NB4 (cell line): Measurements from ENCODE around the gene EPS8L2.
A peak's percentile ranks its signal among the peaks of the same experiment; 100 is the strongest.

Experiments
- DNase-seq: peaks from one replicate; pipeline ENCODE4 v3.0.0; 2010; ENCODE audit warnings: low read depth
- H3K4me3 ChIP-seq: one replicate; pipeline ENCODE4 v1.5.1; 2011; ENCODE audit warnings: mild to moderate bottlenecking, low read depth, low read length, moderate library complexity
- CTCF ChIP-seq: IDR thresholded peaks from one replicate; pipeline ENCODE4 v1.5.1; 2012; ENCODE audit warnings: low read depth, low read length
- MYC ChIP-seq: IDR thresholded peaks from 2 replicates; pipeline ENCODE4 v1.6.1; 2011; ENCODE audit warnings: low read depth, low read length
- POLR2A ChIP-seq: IDR thresholded peaks from 2 replicates; pipeline ENCODE4 v1.6.1; 2011; ENCODE audit warnings: mild to moderate bottlenecking; ENCODE audit not compliant: insufficient read length; ENCODE audit errors: extremely low read depth
- TF ChIP-seq, protein P1 (sequence below): IDR thresholded peaks from 2 replicates; pipeline ENCODE4 v1.6.1; 2011; ENCODE audit warnings: low read depth, low read length

The EPS8L2 gene

DNA sequence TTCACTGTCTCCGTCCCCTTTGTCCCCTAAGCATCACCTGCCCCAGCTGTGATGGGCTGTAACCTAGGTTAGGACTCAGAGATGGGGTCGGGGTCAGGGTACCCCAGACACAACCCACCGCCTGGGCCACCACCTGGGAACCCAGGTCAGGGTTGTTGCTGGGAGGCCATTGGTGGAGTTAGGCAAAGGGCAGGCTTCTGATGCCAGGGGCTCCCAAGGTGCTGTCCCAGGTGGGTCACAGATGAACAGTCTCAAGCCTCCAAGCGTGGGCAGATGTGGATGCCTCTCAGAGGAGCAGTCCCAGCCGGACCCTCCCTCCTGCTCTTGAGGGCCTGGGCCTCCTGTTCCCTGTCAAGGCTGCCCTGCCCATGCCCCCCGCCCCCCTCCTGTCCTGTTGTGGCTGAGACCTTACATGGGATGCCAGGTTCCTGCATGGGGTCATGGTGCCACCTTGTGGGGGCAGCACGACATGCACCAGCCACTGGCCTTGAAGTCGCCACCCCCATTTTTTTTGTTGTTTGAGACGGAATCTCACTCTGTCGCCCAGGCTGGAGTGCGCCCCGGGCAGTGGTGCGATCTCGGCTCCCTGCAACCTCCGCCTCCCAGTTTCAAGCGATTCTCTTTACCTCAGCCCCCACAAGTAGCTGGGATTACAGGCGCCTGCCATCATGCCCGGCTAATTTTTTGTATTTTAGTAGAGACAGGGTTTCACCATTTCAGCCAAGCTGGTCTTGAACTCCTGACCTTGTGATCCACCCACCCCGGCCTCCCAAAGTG, 59.2 kb downstream of the EPS8L2 start:
- TF ChIP-seq, protein P1, sequence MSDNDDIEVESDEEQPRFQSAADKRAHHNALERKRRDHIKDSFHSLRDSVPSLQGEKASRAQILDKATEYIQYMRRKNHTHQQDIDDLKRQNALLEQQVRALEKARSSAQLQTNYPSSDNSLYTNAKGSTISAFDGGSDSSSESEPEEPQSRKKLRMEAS, result peak; percentile 47
- TF ChIP-seq POLR2A (peak; percentile 18), MYC (0 out of 2 replicates have a peak, but pooled peaks have one; percentile 25), CTCF (peak; percentile 61)
- DNase-seq, result peak; percentile 74
- no peak overlapping the region for H3K4me3 ChIP-seq

DNA sequence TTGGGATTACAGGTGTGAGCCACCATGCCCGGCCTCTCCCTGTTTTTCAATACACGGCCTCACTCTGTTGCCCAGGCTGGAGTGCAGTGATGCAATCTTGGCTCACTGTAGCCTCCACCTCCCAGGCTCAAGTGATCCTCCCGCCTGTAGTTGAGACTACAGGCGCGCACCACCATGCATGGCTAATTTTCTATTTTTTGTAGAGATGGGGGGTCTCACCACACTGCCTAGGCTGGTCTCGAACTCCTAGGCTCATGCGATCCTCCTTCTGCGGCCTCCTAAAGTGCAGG, 59.7 kb downstream of the EPS8L2 start:
- DNase-seq, result no peak
- H3K4me3 ChIP-seq, result no peak overlapping the region
- TF ChIP-seq, protein P1, result no peak
- TF ChIP-seq MYC, result no peak
- no peak for TF ChIP-seq POLR2A
- no peak for TF ChIP-seq CTCF

GRCh38 chr11:766106-766935, 60.3 kb downstream of the EPS8L2 start:
- no peak for DNase-seq
- H3K4me3 ChIP-seq, result no peak overlapping the region
- TF ChIP-seq POLR2A, result no peak
- no peak for TF ChIP-seq CTCF
- no peak for TF ChIP-seq MYC
- TF ChIP-seq, protein P1, result no peak

DNA sequence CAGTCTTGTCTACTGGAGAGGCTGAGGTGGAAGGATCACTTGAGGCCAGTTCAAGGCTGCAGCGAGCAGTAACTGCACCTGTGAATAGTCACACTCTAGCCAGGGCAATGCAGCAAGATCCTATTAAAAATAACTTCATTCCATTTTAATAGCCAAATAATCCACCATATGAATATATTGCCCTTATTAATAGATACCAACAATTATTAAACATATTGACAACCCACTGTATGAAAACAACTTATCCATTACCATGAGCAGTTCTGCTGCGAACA, 60.8 kb downstream of the EPS8L2 start:
- no peak for DNase-seq
- TF ChIP-seq POLR2A (no peak), MYC (no peak), CTCF (no peak)
- TF ChIP-seq, protein P1, result no peak
- H3K4me3 ChIP-seq, result no peak overlapping the region

- DNase-seq, result no peak
- H3K4me3 ChIP-seq, result no peak overlapping the region
- TF ChIP-seq POLR2A, result no peak
- TF ChIP-seq MYC, result no peak
- TF ChIP-seq, protein P1, result no peak
- TF ChIP-seq CTCF, result no peak
These were observed 61.2 kb downstream of the EPS8L2 start for GRCh38 chr11:767238-767637.
